HG02852 (cell line): Measurements from ENCODE around the gene HOXD4.

ENCODE experiments used
- ATAC-seq: cut with Tn5 transposase; IDR thresholded peaks from one replicate; pipeline ENCODE4 v1.9.1; 2021; ENCODE audit warnings: mild to moderate bottlenecking, moderate library complexity; ENCODE audit not compliant: unreplicated experiment

HOXD4 gene

DNA sequence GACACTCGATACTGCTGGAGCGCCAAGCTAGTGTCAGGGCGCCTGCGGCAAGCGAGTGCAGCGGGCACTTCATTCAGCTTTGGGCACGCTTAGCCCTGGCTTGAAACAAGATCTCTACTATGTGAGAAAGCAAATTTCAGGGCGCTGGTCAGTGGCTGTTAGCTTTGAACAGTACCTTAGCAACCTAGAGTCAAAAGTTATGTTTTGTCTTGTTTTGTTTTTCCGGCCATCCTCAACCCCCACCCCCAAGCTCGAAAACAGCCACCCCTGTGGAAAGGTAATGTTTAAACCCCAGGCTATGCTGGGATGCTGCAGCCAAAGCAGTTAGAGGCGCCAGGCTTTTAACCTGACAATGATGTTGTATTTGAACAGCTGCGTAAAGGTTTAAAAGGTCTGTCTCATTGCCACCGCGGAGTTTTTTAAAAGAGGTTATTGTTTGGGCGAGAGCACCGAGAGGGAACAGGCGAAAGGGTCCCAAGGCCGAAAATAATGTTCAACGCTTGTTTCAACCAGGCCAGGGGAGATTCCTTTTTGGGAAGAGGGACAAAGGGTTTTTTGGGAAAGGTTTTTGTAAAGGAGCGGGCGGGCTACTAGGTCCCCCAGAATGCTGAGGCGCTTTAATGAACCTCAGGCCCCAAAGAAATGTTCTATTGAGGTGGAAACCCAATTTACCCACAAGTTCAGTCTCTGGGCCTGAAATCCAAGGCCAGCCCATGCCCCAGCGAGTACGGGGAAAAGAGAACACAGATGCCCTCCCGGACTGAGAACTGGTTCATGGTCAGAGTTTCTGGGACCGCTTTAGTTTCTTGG lies 37.0 kb upstream of the HOXD4 start:
- ATAC-seq: no peak

GRCh38 chr2:176114930-176115625 lies 36.3 kb upstream of the HOXD4 start:
- no peak for ATAC-seq

DNA sequence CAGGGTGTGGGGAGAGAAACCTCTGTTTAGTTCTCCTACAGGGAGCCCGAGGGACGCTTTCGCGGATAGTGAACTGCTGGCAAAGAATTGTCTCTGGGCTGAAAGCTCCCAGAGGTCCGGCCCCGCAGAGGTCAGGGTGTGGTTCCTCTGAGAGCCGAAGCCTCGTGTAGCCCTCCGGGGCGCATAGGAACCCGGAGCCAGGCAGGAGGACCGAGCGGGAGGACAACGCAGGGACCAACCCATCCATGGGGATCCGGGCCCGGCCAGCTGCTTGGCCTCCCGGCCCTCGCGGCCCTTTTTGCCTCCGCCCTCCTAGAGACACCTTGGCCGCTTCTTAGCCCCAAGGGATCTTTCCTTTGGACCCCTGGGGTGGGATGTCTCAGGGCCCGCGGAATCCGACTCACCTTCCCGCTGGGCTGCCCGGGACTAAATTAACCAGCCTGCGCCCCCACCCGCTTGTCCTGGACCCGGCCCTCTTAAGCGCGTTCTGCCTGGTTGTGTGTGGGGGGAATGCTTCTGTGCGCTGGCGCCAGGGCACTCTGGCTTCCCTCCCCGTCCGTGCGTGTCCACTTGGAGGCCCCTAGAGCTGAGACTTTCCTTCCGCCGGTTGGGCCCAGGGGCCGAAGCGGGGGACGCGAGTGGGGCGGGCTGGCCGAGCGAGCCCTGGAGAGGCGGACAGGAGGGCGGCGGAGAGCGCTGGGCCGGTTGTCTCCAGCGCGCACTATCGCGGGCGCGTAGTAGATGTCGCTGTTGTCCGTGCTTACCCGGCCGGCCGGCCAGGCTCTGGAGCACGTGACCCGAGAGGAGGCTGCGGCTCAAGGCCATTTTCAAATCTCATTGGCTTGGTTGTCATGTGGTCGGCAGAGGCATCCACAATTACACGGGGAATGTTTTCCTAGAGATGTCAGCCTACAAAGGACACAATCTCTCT lies 35.2 kb upstream of the HOXD4 start, which contains the start of gene HOXD10:
HOXD10 (plus strand) TSS at position 896 of the 931 bp plus-strand sequence. CDS start 56 bp downstream, outside the sequence.
- ATAC-seq: no peak

GRCh38 chr2:176117162-176117822 lies 34.1 kb upstream of the HOXD4 start:
- no peak for ATAC-seq

DNA sequence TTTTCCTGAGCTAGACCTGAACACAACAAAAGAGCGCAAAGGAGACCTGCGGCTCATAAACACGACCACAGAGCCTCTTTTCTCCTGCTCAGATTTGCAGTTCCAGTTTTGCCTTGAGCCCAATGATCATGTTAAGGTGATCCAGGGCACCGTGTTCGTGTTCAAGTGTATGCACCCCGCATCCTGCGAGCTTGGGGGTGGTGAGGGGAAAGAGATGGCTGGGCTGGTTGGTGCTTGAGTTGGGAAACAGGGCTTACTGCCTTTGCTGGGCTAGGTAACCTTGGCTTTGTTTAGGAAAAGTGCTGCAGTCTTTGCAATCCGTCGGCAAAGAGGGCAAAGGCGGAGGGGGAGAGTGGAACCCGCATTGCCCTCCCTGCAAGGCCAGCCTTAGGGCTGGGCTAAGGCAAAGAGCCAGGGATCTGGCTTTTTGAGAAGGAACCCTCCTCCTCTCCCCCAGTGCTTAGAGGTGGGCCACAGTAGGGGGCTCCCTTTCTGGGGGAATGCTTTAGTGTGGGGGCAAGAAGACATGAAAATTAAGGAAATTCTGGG lies 33.5 kb upstream of the HOXD4 start:
- ATAC-seq: no peak

DNA sequence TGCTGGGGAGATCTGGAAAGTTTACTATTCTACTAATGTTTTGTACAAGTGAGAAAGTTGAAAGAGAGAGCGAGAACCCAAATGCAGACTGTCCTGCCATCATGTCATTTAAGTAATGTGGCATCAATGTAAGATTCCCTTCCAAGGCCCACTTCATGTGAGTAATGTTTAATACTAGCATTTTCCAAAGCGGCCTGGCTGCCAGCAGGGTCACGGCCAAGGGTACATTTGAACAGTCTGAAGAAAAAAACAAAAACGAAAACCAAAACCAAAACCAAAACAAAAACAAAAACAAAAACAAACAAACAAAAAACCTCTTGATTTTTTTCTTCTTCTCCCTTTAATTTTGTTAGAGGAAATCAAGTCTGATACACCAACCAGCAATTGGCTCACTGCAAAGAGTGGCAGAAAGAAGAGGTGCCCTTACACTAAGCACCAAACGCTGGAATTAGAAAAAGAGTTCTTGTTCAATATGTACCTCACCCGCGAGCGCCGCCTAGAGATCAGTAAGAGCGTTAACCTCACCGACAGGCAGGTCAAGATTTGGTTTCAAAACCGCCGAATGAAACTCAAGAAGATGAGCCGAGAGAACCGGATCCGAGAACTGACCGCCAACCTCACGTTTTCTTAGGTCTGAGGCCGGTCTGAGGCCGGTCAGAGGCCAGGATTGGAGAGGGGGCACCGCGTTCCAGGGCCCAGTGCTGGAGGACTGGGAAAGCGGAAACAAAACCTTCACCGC lies 32.6 kb upstream of the HOXD4 start:
- no peak for ATAC-seq

- ATAC-seq: no peak
Observed at GRCh38 chr2:176120364-176121189, 30.8 kb upstream of the HOXD4 start.

GRCh38 chr2:176121190-176122051 lies 29.9 kb upstream of the HOXD4 start:
- no peak for ATAC-seq

- ATAC-seq: no peak
Observed at GRCh38 chr2:176122052-176122682, 29.2 kb upstream of the HOXD4 start.

- ATAC-seq: no peak
Observed at GRCh38 chr2:176122683-176123410, 28.5 kb upstream of the HOXD4 start, which contains the start of gene HOXD9. Gene HOXD9 (plus strand): TSS chr2:176122719. CDS start chr2:176122769, 50 bp downstream.

- no peak for ATAC-seq
Observed at GRCh38 chr2:176123411-176124109, 27.8 kb upstream of the HOXD4 start.

GRCh38 chr2:176124110-176124946 lies 27.0 kb upstream of the HOXD4 start:
- ATAC-seq: no peak

DNA sequence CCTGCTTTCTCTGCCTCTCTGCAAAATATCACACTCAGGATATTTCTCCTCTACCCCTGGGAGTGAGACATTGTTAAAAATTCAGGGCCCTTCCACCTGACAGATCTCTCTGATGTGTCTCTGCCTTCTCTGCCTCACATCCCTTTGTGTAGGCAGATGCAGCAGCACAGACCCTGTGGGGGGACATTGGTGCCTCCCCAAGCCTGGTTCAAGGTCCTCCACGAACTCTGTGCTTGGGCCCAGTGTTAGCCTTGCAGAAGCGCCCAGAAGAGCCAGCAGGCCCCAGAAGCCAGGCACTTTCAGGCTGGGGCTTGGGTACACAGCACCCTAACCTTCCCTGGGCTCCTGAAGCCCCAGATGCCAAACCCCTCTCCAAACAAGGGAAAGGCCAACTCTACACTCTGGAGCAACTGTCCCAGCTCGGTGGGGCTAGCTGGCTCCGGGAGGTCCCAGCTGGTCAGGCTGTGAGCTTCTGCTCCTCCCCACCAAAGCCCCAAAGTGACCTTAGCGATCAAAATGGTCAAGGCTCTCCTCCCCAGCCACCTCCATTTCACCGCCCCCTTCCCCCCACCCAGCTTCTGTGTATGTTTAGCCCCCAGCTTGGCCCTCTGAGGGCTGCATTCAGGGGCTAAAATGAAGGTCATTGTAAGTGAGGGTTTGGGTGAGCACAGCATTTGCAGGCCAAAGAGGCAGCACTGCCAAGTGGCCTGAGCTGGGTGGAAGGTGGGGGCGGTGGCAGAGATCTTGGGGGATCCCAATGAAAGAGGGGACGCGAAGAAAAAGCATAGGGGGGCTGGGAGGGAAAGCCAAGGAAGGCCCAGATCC lies 26.2 kb upstream of the HOXD4 start:
- ATAC-seq: no peak

GRCh38 chr2:176125772-176126054 lies 25.6 kb upstream of the HOXD4 start:
- no peak for ATAC-seq
